ENCODE measurements around the gene ZNF764.

GRCh38 chr16:30533146-30533522 is 25.0 kb downstream of the ZNF764 start:
- no peak for TF ChIP-seq POLR2A (IDR thresholded peaks at IDR 0.05)
- no peak for TF ChIP-seq EP300 (IDR thresholded peaks at IDR 0.05)

All from ovary (tissue), 1 donor.